HepG2 (cell line): ENCODE data around the gene MAN1B1. TPM values are rescaled to one million over a fixed set of nuclear protein-coding genes. Genes with fewer than 3 reads are reported as not detected.

Source experiments
- BATF2 ChIP-seq: sonication (generic); formaldehyde crosslinking; IDR thresholded peaks from 2 replicates; pipeline ENCODE4 v1.8.0; 2022; ENCODE audit warnings: mild to moderate bottlenecking, missing genetic modification reagents, moderate library complexity
- DMTF1 ChIP-seq: sonication (generic); formaldehyde crosslinking; IDR thresholded peaks from 2 replicates; pipeline ENCODE4 v1.4.0; 2020; ENCODE audit warnings: mild to moderate bottlenecking, missing genetic modification reagents
- FLYWCH1 ChIP-seq: sonication (generic); formaldehyde crosslinking; IDR thresholded peaks from 2 replicates; pipeline ENCODE4 v1.8.1; 2023; ENCODE audit warnings: mild to moderate bottlenecking, missing genetic modification reagents
- NFE2L2 ChIP-seq: fragments of 150-350 bp; IDR thresholded peaks from 2 replicates; pipeline ENCODE4 v1.6.1; 2014; ENCODE audit warnings: low read length
- PAWR ChIP-seq: sonication (generic); formaldehyde crosslinking; IDR thresholded peaks from 2 replicates; pipeline ENCODE4 v1.4.0; 2020; ENCODE audit warnings: missing genetic modification reagents, mild to moderate bottlenecking, borderline replicate concordance
- PPARG ChIP-seq: conservative IDR thresholded peaks from 2 replicates; pipeline ENCODE4 v1.6.1; 2016; ENCODE audit warnings: missing biosample characterization, missing genetic modification reagents
- ZFP1 ChIP-seq: IDR thresholded peaks from 2 replicates; pipeline ENCODE4 v1.6.1; 2016
- ZFX ChIP-seq: sonication (generic); formaldehyde crosslinking; IDR thresholded peaks from 2 replicates; pipeline ENCODE4 v1.4.0; 2020; ENCODE audit warnings: mild to moderate bottlenecking, low read depth, missing genetic modification reagents, moderate library complexity
- ZNF263 ChIP-seq: sonication (generic); formaldehyde crosslinking; IDR thresholded peaks from 2 replicates; pipeline ENCODE4 v1.4.0; 2020; ENCODE audit warnings: missing genetic modification reagents
- ZNF562 ChIP-seq: sonication (generic); formaldehyde crosslinking; IDR thresholded peaks from 2 replicates; pipeline ENCODE4 v1.8.0; 2022; ENCODE audit warnings: missing genetic modification reagents, borderline replicate concordance
- ZNF605 ChIP-seq: sonication (generic); formaldehyde crosslinking; IDR thresholded peaks from 2 replicates; pipeline ENCODE4 v1.8.0; 2022; ENCODE audit warnings: mild to moderate bottlenecking, missing genetic modification reagents
- ZNF841 ChIP-seq: sonication (generic); formaldehyde crosslinking; IDR thresholded peaks from 2 replicates; pipeline ENCODE4 v1.8.1; 2023; ENCODE audit warnings: missing genetic modification reagents, borderline replicate concordance
- polyA plus RNA-seq, 8 experiments: library from polyadenylated mRNA; depleted of rRNA in 3 of 8; stranded (reverse) in 7 of 8; unstranded in 1 of 8; fragments of >200 nt; fragmentation: Illumina TruSeq in 4 of 8; extraction: Trizol in 4 of 8; gene quantifications; 2 replicates each; pipeline versions ENCODE4 v1.2.1 to v1.2.3, GENCODE V29; 2011 to 2016; ENCODE audit warnings: low read depth in 4 of 8, missing spikeins in 1 of 8, mixed read lengths in 1 of 8; ENCODE audit not compliant: insufficient read depth in 1 of 8
- total RNA-seq, 5 experiments: library from RNA; depleted of rRNA; stranded (reverse); fragments of >200 nt; fragmentation: Illumina TruSeq; extraction: Trizol; gene quantifications; 2 replicates each; pipeline ENCODE4 v1.2.3, GENCODE V29; 2016; ENCODE audit warnings: low read depth in 1 of 5
- TF ChIP-seq, protein P1 (sequence below): IDR thresholded peaks from 2 replicates; pipeline ENCODE4 v1.6.1; 2016; ENCODE audit warnings: missing compliant biosample characterization, missing genetic modification reagents, borderline replicate concordance
- TF ChIP-seq, protein P2 (sequence below): sonication (generic); IDR thresholded peaks from 2 replicates; pipeline ENCODE4 v1.6.1; 2016; ENCODE audit warnings: low read depth, borderline replicate concordance

The MAN1B1 gene
- total and polyA plus RNA-seq, 2 of the 13 experiments (the other 11 are each of a cell fraction or from before 2014, with no cell fraction given): 48.9 to 59.5 TPM

GRCh38 chr9:137077010-137077747 lies 9.6 kb upstream of the MAN1B1 start, which contains the start of gene UAP1L1 (continued):
- TF ChIP-seq PPARG (CRISPR knock-in tag) (no peak), ZFP1 (CRISPR knock-in tag) (no peak), PAWR (CRISPR knock-in tag) (no peak), ZFX (peak; percentile 73), NFE2L2 (no peak), DMTF1 (CRISPR knock-in tag) (no peak), ZNF562 (no peak), ZNF263 (CRISPR knock-in tag) (no peak), FLYWCH1 (CRISPR knock-in tag) (no peak), BATF2 (CRISPR knock-in tag) (no peak), ZNF605 (CRISPR knock-in tag) (peak; percentile 54; the same call in 1 of the 2 replicates), ZNF841 (CRISPR knock-in tag) (no peak)
- TF ChIP-seq, protein P1, sequence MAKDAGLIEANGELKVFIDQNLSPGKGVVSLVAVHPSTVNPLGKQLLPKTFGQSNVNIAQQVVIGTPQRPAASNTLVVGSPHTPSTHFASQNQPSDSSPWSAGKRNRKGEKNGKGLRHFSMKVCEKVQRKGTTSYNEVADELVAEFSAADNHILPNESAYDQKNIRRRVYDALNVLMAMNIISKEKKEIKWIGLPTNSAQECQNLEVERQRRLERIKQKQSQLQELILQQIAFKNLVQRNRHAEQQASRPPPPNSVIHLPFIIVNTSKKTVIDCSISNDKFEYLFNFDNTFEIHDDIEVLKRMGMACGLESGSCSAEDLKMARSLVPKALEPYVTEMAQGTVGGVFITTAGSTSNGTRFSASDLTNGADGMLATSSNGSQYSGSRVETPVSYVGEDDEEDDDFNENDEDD (CRISPR knock-in tag): peak; percentile 31; the same call in 1 of the 2 replicates
- TF ChIP-seq, protein P2, sequence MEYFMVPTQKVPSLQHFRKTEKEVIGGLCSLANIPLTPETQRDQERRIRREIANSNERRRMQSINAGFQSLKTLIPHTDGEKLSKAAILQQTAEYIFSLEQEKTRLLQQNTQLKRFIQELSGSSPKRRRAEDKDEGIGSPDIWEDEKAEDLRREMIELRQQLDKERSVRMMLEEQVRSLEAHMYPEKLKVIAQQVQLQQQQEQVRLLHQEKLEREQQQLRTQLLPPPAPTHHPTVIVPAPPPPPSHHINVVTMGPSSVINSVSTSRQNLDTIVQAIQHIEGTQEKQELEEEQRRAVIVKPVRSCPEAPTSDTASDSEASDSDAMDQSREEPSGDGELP: peak; percentile 27; the same call in 1 of the 2 replicates
- TF ChIP-seq, all 625 proteins: peak for 56
